Endothelial cell (in vitro differentiated cells): Measurements from ENCODE around the gene ARID1B. TPM values are rescaled to one million over a fixed set of nuclear protein-coding genes. Genes with fewer than 3 reads are reported as not detected.
A peak's percentile ranks its signal among the peaks of the same experiment; 100 is the strongest.
"Not testable (repeated sequence)": the region's sequence is repeated elsewhere in the genome, so short reads cannot be mapped to it uniquely, and the experiment has no call there.

ENCODE experiments used
- DNase-seq: peaks from one replicate; pipeline ENCODE4 v3.0.0; 2021; ENCODE audit warnings: low spot score
- H3K27ac Mint-ChIP-seq: one replicate; pipeline ENCODE4 v1.8.0; 2021; ENCODE audit warnings: mixed read lengths, inconsistent platforms; ENCODE audit not compliant: unreplicated experiment
- H3K27me3 Mint-ChIP-seq: one replicate; pipeline ENCODE4 v1.8.0; 2021; ENCODE audit warnings: mild to moderate bottlenecking, moderate library complexity, mixed read lengths, inconsistent platforms; ENCODE audit not compliant: unreplicated experiment
- H3K36me3 Mint-ChIP-seq: one replicate; pipeline ENCODE4 v1.8.0; 2021; ENCODE audit warnings: mild to moderate bottlenecking, low read depth, mixed read lengths, inconsistent platforms; ENCODE audit not compliant: unreplicated experiment
- H3K4me1 Mint-ChIP-seq: one replicate; pipeline ENCODE4 v1.8.0; 2021; ENCODE audit warnings: mild to moderate bottlenecking, mixed read lengths, inconsistent platforms; ENCODE audit not compliant: unreplicated experiment
- H3K4me3 Mint-ChIP-seq: one replicate; pipeline ENCODE4 v1.8.0; 2021; ENCODE audit warnings: mild to moderate bottlenecking, mixed read lengths, inconsistent platforms; ENCODE audit not compliant: unreplicated experiment
- H3K9me3 Mint-ChIP-seq: one replicate; pipeline ENCODE4 v1.8.0; 2021; ENCODE audit warnings: mixed read lengths, inconsistent platforms; ENCODE audit not compliant: unreplicated experiment
- CTCF ChIP-seq: fragments of 200-600 bp; sonication (generic); IDR thresholded peaks from one replicate; pipeline ENCODE4 v1.5.0; 2021; ENCODE audit warnings: antibody characterized with exemption; ENCODE audit not compliant: unreplicated experiment
- total RNA-seq: library from RNA; stranded (reverse); fragmentation: NEBNext Ultra II Directional; extraction: Animal tissue kit (Norgen Biotek cat#: 25700); gene quantifications from one replicate; pipeline ENCODE4 v1.2.1, GENCODE V29; 2021; ENCODE audit not compliant: unreplicated experiment

The ARID1B gene
- total RNA-seq, 1 donor from 2014 or later, result 104 TPM

- Mint-ChIP-seq H3K9me3 (no peaks in the 10 kb centered on the region), H3K36me3 (no peaks in the 10 kb centered on the region), H3K27ac (no peak overlapping the region), H3K27me3 (peaks cover 6% of the 10 kb centered on the region), H3K4me1 (peaks cover 33% of the 10 kb centered on the region), H3K4me3 (no peak overlapping the region)
- no peak for TF ChIP-seq CTCF
- no peak for DNase-seq
Measured at GRCh38 chr6:156942266-156942665, 165.1 kb downstream of the ARID1B start.

- TF ChIP-seq CTCF, result no peak
- Mint-ChIP-seq H3K36me3 (no peaks in the 10 kb centered on the region), H3K9me3 (no peaks in the 10 kb centered on the region), H3K4me1 (peaks cover 33% of the 10 kb centered on the region), H3K27me3 (peaks cover 6% of the 10 kb centered on the region), H3K27ac (peak overlapping the region; percentile 24), H3K4me3 (no peak overlapping the region)
- no peak for DNase-seq
Measured at GRCh38 chr6:156943166-156943565, 166.0 kb downstream of the ARID1B start.

- peaks cover 34% of the 10 kb centered on the region for H3K4me1 Mint-ChIP-seq
Measured at GRCh38 chr6:156943816-156944215, 166.6 kb downstream of the ARID1B start.

GRCh38 chr6:156944412-156944811, 167.2 kb downstream of the ARID1B start:
- no peak for DNase-seq
- TF ChIP-seq CTCF, result no peak
- H3K27ac Mint-ChIP-seq, result peak overlapping the region; percentile 50
- H3K36me3 Mint-ChIP-seq, result no peaks in the 10 kb centered on the region
- peaks cover 8% of the 10 kb centered on the region for H3K27me3 Mint-ChIP-seq
- H3K9me3 Mint-ChIP-seq, result no peaks in the 10 kb centered on the region
- peaks cover 40% of the 10 kb centered on the region for H3K4me1 Mint-ChIP-seq
- no peak overlapping the region for H3K4me3 Mint-ChIP-seq

More at GRCh38 chr6:156943816-156944215, 166.6 kb downstream of the ARID1B start:
- Mint-ChIP-seq H3K27me3 (peaks cover 8% of the 10 kb centered on the region), H3K4me3 (no peak overlapping the region), H3K27ac (no peak overlapping the region), H3K36me3 (no peaks in the 10 kb centered on the region), H3K9me3 (no peaks in the 10 kb centered on the region)
- no peak for DNase-seq
- TF ChIP-seq CTCF, result no peak

GRCh38 chr6:156945789-156946172, 168.6 kb downstream of the ARID1B start:
- not testable (repeated sequence) for H3K27ac Mint-ChIP-seq, H3K36me3 Mint-ChIP-seq, H3K9me3 Mint-ChIP-seq, H3K4me3 Mint-ChIP-seq, DNase-seq, H3K27me3 Mint-ChIP-seq
- H3K4me1 Mint-ChIP-seq, result peaks cover 35% of the 10 kb centered on the region
